Dedifferentiated amniotic fluid mesenchymal stem cell (primary cell): ENCODE data around the gene HACD3.
A peak's percentile ranks its signal among the peaks of the same experiment; 100 is the strongest.
"Not testable (repeated sequence)": the region's sequence is repeated elsewhere in the genome, so short reads cannot be mapped to it uniquely, and the experiment has no call there.

Source experiments
- DNase-seq: peaks from one replicate; pipeline ENCODE4 v3.0.0-alpha.2; 2016; ENCODE audit errors: extremely low spot score

The HACD3 gene

GRCh38 chr15:65549288-65549687, 19.0 kb downstream of the HACD3 start:
- DNase-seq = not testable (repeated sequence)

GRCh38 chr15:65550681-65551098, 20.4 kb downstream of the HACD3 start:
- no peak for DNase-seq

DNA sequence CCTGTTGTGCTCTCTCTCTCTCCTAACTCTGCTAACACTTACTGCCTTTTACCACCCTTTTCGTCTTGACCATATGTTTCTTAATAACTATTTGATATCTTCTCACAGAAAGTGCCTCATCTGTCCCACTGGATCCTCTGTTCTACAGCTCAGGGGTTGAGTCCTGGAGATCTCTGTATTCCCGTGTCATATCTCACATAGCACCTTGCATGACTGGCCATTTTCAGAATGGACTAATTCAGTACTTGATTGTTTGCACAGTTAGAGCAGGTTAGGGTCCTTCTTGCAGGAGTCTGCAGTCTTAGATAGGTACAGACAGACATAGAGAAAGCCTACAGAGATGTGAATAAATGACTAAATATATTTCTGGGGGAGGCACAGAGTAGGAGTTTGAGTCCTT, 20.9 kb downstream of the HACD3 start:
- DNase-seq = no peak

DNA sequence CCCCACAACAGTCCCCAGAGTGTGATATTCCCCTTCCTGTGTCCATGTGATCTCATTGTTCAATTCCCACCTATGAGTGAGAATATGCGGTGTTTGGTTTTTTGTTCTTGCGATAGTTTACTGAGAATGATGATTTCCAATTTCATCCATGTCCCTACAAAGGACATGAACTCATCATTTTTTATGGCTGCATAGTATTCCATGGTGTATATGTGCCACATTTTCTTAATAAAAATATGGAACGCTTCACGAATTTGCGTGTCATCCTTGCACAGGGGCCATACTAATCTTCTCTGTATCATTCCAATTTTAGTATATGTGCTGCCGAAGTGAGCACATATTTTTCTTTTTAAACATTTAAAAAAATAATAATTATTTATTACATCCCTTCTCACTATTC, 22.6 kb downstream of the HACD3 start:
- not testable (repeated sequence) for DNase-seq

- DNase-seq = no peak
Measured at GRCh38 chr15:65553691-65554090, 23.4 kb downstream of the HACD3 start.

GRCh38 chr15:65556622-65557021, 26.4 kb downstream of the HACD3 start:
- DNase-seq = no peak

GRCh38 chr15:65558336-65558735, 28.1 kb downstream of the HACD3 start:
- no peak for DNase-seq

DNA sequence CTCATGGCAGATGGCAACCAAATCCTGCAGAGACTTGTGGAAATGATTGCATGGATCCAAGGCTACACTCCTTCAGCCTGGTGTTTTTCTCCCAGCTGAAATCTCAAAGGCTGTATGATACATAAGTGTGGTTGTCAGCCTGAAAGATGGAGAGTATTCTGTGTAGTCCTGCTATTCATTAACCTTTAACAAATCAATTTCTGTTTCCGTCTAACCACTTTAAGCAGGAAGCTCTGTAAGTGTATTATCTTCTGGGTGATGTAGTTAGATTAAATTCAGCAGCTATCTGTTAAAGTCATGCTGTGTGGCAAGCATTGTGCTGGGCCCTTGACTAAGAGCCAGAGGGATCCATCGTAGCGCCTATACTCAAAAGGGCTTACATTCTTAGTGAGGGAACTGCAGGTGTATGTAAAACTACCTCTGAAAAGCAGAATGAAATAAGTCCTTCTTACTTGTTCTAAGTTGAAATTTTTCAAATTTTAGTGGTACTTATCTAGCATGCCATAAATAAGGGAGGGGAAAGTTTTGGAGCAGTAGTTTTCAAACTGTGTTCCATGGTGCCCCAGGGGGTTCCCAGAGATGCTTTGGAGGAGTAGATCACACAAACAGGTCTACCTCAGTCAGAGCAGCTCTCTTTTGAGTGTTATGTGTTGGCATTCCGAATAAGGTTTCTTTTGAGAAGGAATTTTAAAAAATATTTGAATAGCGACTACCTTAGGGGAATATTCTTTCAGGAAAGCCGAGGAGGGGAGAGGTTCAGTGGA, 28.9 kb downstream of the HACD3 start:
- DNase-seq = no peak

GRCh38 chr15:65559941-65560340, 29.7 kb downstream of the HACD3 start:
- no peak for DNase-seq

- DNase-seq = no peak
Measured at GRCh38 chr15:65561934-65562333, 31.7 kb downstream of the HACD3 start.

DNA sequence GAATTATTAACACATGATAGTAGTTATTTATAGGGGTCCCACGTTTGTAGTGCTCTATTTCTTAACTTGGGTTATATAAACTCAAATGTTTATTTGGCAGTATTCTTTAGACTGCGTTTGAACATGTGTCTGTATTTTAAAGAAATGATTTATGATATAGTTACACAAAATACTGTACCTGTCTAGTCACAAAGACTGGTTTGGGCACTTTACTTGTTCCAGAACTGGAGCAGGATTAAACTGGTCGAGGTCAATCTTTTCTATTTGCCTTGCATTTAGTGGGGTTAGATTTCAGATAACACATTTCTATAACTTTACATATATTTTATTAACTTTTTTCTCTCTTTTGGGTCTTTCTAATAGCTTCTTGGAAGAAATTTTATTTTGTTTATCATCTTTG, 39.5 kb downstream of the HACD3 start:
- DNase-seq = no peak

GRCh38 chr15:65571971-65572370, 41.7 kb downstream of the HACD3 start:
- no peak for DNase-seq

DNA sequence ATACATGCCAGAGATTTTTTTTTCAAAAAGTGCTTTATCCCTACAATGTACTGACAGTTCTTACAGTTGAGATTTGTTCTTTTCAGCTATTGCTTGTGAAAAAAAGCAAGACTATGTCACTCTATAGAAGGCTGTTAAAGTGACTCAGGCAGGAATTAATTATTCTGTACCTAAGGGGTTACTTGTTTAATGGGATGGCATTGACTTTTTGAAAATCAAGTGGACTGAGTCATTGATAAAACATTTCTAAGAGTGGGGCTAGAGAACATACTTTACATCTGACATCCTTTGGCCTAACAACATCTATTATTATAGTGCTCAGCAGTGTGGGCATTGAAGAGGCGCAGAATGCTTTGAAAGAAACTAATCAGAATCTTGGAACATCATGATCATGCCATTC, 46.4 kb downstream of the HACD3 start:
- peak; percentile 17 for DNase-seq

DNA sequence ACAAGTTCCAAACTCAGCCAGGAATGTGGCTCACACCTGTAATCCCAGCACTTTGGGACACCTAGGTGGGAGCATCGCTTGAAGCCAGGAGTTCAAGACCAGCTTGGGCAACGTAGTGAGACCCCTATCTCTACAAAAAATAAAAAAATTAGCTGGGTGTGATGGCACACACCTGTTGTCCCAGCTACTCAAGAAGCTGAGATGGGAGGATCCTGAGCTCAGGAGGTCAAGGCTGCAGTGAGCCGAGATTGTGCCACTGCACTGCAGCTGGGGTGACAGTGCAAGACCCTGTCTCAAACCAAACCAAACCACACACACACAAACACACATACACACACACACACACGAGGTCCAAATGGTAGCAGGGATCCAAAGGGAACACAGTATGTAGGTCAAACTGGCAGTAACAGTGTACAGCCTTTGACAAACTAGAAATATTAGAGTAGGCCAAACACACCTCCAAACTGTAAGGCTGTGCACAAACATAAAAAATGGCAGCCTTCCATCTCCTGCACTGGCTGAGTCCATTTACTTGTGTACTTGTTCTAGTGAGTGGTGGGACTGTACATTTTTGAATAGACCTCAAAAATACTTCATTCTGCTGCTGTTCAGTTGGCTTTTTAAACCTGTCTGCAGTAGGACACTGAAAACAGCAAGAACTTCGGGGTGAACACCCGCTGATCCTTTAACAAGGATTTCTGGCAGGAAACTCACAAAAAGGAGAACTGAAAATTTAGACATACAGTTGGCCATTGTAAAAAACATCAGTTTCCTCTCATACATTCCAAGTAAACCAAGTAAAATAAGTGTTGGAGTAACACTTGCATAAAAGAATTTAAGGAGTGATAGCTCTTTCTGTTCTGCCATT, 47.1 kb downstream of the HACD3 start:
- no peak for DNase-seq

- no peak for DNase-seq
Measured at GRCh38 chr15:65578904-65579728, 48.9 kb downstream of the HACD3 start.

DNA sequence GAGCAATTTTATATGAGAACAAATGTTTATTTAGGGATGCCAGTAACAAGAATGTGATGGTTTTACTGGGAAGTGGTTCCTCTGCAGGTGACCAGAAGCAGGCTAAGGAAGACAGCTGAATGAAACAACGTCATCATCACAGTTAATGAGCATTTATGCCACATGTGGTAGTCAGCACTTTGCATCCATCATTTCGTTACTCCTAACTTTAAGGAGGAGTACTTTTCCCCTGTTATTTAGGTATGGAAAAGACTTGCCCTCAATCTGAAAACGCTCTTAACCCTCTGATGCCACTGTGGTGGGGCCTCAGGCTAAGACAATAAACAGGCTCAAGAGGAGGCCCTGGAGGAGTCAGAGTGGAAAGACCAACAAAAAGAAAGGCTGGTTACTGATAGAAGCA, 49.5 kb downstream of the HACD3 start:
- DNase-seq = no peak

GRCh38 chr15:65580287-65580686, 50.0 kb downstream of the HACD3 start:
- peak; percentile 38 for DNase-seq

DNA sequence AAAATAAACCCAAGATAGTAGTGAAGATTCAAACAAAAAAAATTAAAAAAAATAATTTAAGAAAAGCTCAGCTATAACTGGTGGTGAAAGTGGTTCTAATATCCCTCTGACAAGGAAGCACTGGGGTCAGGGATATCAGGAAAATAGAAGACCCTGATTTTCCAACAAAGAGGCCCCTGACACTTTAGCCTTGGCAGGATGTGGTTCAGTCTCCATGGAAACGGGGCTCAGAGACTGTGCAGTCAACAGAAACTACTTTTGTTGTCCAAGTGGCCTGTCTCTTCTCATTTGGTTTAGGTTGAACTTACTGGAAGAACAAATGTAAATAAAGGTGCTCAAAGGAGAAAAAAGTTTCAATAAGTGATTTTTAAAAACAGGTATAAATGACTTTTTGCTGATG, 53.4 kb downstream of the HACD3 start:
- DNase-seq = no peak

DNA sequence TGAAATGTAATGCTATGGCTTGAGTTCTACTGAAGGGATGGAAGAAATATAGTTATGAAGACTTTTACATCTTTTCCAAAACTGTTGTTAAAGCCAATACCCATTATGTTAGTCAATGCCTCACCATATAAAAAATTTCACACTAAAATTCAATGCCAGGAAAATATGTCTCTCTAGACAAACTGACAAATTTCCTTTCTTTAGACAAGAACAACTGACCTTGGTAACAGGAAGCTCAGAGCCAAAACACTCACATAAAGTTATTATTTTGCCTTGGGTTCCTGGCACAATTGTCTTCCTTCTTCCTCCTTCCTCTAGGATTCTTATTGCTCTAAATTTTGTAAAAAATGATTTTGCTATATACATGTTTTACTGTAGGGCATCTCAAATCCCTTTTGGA, 54.0 kb downstream of the HACD3 start:
- DNase-seq = no peak

DNA sequence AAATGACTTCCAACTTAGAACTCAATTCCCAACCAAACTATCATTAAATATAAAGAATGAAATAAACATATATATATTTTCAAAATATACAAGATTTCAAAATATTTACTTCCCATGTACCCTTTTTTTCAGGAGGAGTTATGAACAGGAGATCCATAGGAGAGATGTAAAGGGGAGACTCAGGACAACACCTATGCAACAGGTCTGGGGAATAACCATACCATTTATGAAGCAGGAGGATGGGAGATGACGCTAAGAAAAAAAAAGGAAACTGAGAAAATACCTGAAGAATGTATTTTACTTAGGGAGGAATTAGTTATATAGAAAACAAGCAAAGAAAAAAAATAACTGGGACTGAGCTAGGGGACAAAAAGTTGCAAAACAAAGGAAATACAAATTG, 56.8 kb downstream of the HACD3 start:
- DNase-seq = no peak

- no peak for DNase-seq
Measured at GRCh38 chr15:65595960-65596359, 65.7 kb downstream of the HACD3 start.

- DNase-seq = no peak
Measured at GRCh38 chr15:65598468-65598867, 68.2 kb downstream of the HACD3 start.
